ENCODE measurements around the gene LSM14B. TPM values are rescaled to one million over a fixed set of nuclear protein-coding genes. Genes with fewer than 3 reads are reported as not detected.
"Not testable (repeated sequence)": the region's sequence is repeated elsewhere in the genome, so short reads cannot be mapped to it uniquely, and the experiment has no call there.

Gene LSM14B
- total RNA-seq: 23.6 TPM

GRCh38 chr20:62121776-62122653, at the start of gene LSM14B:
TSS of gene LSM14B (plus strand) at chr20:62122475. CDS start at chr20:62122667, 192 bp downstream.
- TF ChIP-seq POLR2AphosphoS5 (IDR thresholded peaks at IDR 0.05; ENCODE audit: insufficient read depth in 1 of 2, low read depth in 1 of 2) (no peak), POLR2A (IDR thresholded peaks at IDR 0.05) (peak in 1 of 2 donors; percentile 65)
- Histone ChIP-seq H3K4me1 (peaks cover 30% of the 10 kb centered on the region), H3K36me3 (peaks cover 0 to 28% of the 10 kb centered on the region in 2 donors), H3K9me3 (no peaks in the 10 kb centered on the region), H3K4me3 (peak within 1 kb of the TSS; percentile 69 to 97), H3K27me3 (no peaks in the 10 kb centered on the region), H3K27ac (peak within 1 kb of the TSS; percentile 89)
- intact Hi-C loops (cut with DNase I): loop anchor here (2.0 to 5.0 kb wide), 2 partner anchors 23 to 55 kb away; partner anchors contain the start of gene TAF4
- DNase-seq (ENCODE audit: extremely low spot score in 2 of 2): peak in 1 of 2 donors; percentile 96

GRCh38 chr20:62073323-62073722, 49.0 kb upstream of the LSM14B start:
- TF ChIP-seq CTCF (IDR thresholded peaks at IDR 0.05) (no peak), POLR2AphosphoS5 (IDR thresholded peaks at IDR 0.05; ENCODE audit: insufficient read depth in 1 of 2, low read depth in 1 of 2) (no peak), POLR2A (IDR thresholded peaks at IDR 0.05) (no peak)
- H3K4me3 ChIP-seq: no peak overlapping the region
- intact Hi-C loops (cut with DNase I): no loop called here
- peaks cover 15% of the 10 kb centered on the region for H3K9me3 ChIP-seq
- H3K36me3 ChIP-seq: no peaks in the 10 kb centered on the region
- H3K27me3 ChIP-seq: no peaks in the 10 kb centered on the region
- H3K27ac ChIP-seq: no peak overlapping the region
- peaks cover 18% of the 10 kb centered on the region for H3K4me1 ChIP-seq
- no peak for DNase-seq (ENCODE audit: extremely low spot score in 2 of 2)

GRCh38 chr20:62079166-62079565, 43.1 kb upstream of the LSM14B start:
- intact Hi-C loops (cut with DNase I): no loop called here
- H3K4me3 ChIP-seq: no peak overlapping the region
- TF ChIP-seq CTCF (IDR thresholded peaks at IDR 0.05): no peak
- no peak for TF ChIP-seq POLR2AphosphoS5 (IDR thresholded peaks at IDR 0.05; ENCODE audit: insufficient read depth in 1 of 2, low read depth in 1 of 2)
- no peak for TF ChIP-seq POLR2A (IDR thresholded peaks at IDR 0.05)
- no peaks in the 10 kb centered on the region for H3K27me3 ChIP-seq
- H3K36me3 ChIP-seq: no peaks in the 10 kb centered on the region
- peaks cover 15% of the 10 kb centered on the region for H3K9me3 ChIP-seq
- H3K27ac ChIP-seq: no peak overlapping the region
- H3K4me1 ChIP-seq: no peaks in the 10 kb centered on the region
- no peak for DNase-seq (ENCODE audit: extremely low spot score in 2 of 2)

- no peak overlapping the region for H3K27ac ChIP-seq
- no peaks in the 10 kb centered on the region for H3K27me3 ChIP-seq
- DNase-seq (ENCODE audit: extremely low spot score in 2 of 2): no peak
- TF ChIP-seq CTCF (IDR thresholded peaks at IDR 0.05) (no peak), POLR2A (IDR thresholded peaks at IDR 0.05) (no peak), POLR2AphosphoS5 (IDR thresholded peaks at IDR 0.05; ENCODE audit: insufficient read depth in 1 of 2, low read depth in 1 of 2) (no peak)
- H3K4me1 ChIP-seq: no peaks in the 10 kb centered on the region
- intact Hi-C loops (cut with DNase I): no loop called here
- peaks cover 10% of the 10 kb centered on the region for H3K9me3 ChIP-seq
- no peak overlapping the region for H3K4me3 ChIP-seq
- H3K36me3 ChIP-seq: no peaks in the 10 kb centered on the region
Measured at GRCh38 chr20:62080249-62080990, 41.9 kb upstream of the LSM14B start.

- H3K4me1 ChIP-seq: no peaks in the 10 kb centered on the region
Measured at GRCh38 chr20:62083312-62083711, 39.0 kb upstream of the LSM14B start.

GRCh38 chr20:62084224-62084623, 38.1 kb upstream of the LSM14B start:
- H3K36me3 ChIP-seq; intact Hi-C loops (cut with DNase I); DNase-seq (ENCODE audit: extremely low spot score in 2 of 2); H3K4me3 ChIP-seq; H3K4me1 ChIP-seq; H3K27ac ChIP-seq; H3K27me3 ChIP-seq; H3K9me3 ChIP-seq: not testable (repeated sequence)

More at GRCh38 chr20:62083312-62083711, 39.0 kb upstream of the LSM14B start:
- H3K36me3 ChIP-seq: no peaks in the 10 kb centered on the region
- TF ChIP-seq POLR2A (IDR thresholded peaks at IDR 0.05) (no peak), POLR2AphosphoS5 (IDR thresholded peaks at IDR 0.05; ENCODE audit: insufficient read depth in 1 of 2, low read depth in 1 of 2) (no peak), CTCF (IDR thresholded peaks at IDR 0.05) (no peak)
- DNase-seq (ENCODE audit: extremely low spot score in 2 of 2): no peak
- no peaks in the 10 kb centered on the region for H3K9me3 ChIP-seq
- no peak overlapping the region for H3K4me3 ChIP-seq
- intact Hi-C loops (cut with DNase I): no loop called here
- H3K27ac ChIP-seq: no peak overlapping the region
- no peaks in the 10 kb centered on the region for H3K27me3 ChIP-seq

All from vagina (tissue), 2 donors.